HG03442 (cell line): ENCODE measurements around the gene DMD.
"Not testable (repeated sequence)": the region's sequence is repeated elsewhere in the genome, so short reads cannot be mapped to it uniquely, and the experiment has no call there.

ENCODE experiments used
- ATAC-seq: cut with Tn5 transposase; IDR thresholded peaks from one replicate; pipeline ENCODE4 v1.9.1; 2021; ENCODE audit warnings: mild to moderate bottlenecking, moderate library complexity; ENCODE audit not compliant: unreplicated experiment

Gene DMD

DNA sequence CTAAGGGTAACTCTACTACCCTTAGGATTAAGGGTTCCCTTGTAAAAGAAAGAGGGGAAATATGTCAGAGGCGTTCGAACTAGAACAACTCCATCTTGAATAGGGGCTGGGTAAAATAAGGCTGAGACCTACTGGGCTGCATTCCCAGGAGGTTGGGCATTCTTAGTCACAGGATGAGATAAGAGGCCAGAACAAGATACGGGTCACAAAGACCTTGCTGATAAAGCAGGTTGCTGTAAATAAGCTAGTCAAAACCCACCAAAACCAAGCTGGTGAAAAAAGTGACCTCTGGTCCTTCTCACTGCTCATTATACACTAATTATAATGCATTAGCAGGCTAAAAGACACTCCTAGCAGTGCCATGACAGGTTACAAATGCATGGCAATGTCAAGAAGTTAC lies 922.0 kb downstream of the DMD start:
- no peak for ATAC-seq

DNA sequence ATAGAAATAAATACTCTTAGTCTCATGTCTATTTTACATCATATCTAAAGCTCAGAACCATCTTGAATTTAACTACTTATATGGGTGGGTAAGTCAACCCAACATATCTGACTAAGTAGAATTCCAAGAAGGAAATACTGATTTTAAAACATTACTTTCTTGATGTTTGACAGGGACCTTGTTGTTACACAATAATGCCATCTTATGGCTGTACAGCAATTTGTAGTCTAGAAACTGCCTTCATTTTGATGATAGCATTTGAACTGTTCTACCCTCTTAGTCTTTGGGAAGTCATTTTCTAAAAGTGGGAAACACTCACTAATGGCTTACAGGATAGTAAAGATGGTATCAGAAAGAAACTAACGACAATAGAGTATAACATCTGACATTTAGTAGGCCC lies 929.5 kb downstream of the DMD start:
- no peak for ATAC-seq

DNA sequence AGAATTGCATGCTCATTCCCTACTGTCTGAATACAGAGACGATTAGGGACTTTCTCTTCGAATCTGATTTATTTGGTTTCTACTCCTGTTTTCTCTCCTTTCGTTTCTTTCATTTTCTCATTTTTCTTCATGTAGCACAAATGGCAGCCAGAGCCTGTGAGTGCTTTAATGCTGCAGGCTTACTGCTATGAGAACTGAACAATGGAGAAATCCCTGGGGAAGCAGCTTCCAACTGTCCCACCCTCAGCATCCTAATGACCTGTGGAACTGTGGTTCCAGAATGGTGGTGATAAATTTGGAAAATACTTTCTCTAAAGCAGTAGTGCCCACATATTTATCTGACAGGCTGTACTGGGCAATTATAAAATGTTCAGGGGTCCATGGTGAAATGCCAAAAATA lies 930.4 kb downstream of the DMD start:
- no peak for ATAC-seq

DNA sequence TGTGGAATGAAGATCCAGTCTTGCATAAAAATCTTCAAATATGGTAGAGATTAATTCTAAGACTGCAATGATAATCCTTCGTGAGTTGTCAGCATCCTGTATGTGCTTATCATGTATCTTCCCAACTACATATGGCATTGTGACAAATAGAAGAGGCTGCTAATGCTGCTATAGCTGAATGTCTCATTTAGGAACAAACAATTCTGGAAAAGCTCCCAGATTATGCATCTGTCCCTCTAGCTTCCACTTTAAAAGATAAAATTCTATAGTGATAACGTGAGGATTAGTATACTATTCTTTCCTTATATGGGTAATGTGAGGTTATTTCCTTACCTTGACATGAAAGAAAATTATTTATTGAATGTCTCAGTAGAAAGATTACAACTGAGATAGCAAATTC lies 930.9 kb downstream of the DMD start:
- ATAC-seq: no peak

DNA sequence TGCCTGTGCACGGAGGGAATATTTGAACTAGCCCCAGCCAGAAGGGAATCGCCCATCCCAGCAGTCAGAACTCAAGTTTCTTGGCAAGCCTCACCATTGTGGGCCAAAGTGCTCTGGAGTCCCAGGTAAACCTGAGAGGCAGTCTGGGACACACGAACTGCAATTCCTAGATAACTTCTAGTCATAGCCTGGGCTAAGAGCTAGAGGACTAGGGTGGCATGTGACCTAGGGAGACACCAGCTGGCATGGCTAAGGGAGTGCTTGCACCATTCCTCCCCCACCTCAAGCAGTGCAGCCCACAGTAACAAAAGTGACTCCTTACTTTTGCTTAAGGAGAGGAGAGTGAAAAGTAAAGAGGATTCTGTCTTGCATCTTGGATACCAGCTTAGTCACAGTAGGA lies 935.2 kb downstream of the DMD start:
- no peak for ATAC-seq

DNA sequence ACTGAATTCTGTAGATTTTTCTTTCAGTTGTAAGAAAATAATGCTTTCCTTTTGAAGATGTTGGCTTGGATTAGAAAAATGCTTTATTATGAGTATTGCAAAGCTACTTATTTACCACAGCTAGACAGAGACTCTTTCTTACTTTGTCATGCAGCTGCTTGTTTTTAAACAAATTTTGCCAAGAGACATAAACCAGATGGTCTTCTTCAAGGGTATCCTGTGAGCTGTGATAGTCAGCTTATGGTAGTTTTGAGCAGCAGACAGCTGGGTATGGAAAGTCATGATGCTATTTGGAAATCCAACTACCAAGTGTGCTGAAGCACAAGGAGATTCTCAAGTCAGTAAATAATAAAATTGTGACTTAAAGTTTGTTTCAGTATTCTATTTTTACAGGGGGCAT lies 941.5 kb downstream of the DMD start:
- no peak for ATAC-seq

DNA sequence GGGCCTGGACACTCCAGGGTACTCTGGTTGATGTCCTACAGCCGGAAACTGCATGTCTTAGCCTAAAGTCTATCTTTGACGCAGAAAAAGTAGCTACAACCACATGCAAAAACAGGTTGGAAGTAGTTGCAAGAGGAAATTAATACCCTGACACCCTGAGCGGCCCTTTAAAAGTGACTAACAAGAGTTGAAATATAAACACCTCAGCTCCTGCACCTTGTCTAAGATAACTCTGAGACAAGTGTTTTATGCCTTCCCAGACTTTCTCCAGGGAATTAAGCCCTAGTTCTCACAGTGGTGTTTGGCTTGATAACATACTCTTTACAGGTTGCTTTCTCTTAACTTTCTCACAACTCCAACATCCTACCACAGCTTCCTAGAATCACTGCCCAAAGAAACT lies 943.1 kb downstream of the DMD start:
- no peak for ATAC-seq

DNA sequence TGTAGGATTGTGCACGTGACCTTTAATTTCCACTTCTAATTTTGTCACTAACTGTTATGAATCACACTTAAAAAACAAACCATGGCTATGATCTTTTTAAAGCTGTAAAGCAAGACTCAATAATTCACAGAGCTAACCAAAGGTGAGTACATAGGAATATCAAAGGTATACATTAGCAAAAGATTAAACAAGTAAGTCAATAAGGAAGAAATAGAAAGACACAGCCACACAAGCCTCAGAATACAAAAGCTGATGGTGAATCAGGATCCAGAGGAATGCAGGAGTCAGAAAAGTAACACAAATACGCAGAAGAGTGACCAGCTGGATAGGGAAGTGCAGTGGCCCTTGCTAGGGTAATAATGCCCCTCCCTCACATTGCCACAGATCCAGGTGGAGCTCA lies 943.6 kb downstream of the DMD start:
- ATAC-seq: no peak

DNA sequence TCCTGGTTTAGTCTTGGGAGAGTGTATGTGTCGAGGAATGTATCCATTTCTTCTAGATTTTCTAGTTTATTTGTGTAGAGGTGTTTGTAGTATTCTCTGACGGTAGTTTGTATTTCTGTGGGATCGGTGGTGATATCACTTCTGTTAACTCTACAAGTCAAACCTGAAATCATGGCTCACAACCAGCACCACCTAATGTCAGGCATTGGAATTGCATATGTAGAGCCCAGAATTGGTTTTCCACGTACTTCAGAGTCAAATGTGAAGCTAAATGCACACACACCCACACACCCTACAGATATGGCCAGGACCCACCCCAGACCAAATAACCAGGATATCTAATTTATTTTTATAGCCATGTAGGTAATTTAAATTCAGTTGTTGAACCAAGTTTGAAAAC lies 964.7 kb downstream of the DMD start:
- ATAC-seq: not testable (repeated sequence)

DNA sequence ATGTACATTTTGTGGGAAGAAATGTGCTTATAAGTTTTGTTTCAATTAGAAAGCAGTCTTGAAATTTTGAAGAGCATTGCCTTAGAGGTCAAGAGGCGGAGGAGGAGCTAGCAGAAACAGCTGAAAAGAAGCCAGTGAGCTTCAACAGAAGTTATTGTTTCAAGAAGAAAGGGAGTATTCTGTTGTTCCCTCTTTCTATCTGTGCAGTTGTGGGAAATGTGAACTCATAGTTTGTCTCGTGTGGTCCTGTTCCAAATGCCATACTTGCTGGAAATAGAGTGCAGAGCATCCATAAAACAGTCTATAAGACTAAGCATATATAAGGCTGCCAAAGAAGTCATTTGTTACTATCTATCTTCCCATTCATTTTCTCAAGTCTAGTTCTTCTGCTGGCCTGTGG lies 1015.7 kb downstream of the DMD start:
- ATAC-seq: no peak

DNA sequence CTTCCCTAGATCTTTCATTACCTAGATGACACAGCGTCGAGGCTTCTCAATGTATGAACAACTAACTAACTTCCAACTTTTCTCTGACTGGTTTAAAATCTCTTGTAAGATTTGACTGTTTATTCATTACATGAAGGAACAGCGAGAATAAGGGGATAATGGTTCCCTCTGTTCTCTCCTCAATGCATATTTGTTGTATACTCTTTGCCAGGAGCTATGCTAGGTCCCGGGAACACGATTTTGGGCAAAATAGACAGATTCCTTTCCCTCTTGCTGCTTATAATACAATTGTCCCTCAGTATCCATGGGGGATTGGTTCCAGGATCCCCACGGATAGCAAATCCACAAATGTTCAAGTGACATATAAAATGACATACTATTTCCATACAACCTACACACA lies 1020.0 kb downstream of the DMD start:
- no peak for ATAC-seq

DNA sequence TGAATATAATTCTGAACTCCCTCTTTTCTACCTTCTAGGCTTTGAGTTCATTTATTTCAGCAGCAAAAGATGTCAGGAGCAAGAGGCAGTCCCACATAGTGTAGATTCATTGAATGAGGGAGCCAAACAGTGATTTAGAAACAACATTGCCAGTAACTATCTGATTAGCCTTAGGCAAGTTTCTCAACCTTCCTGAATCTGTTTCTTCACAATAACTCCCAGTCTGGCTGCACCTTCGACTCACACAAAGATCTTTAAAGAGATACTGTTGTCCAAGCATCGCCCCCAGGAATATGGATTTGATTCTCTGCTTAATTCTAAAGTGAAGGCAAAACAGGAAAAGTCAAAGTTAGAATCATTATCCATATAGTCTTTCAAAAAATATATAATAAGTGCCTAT lies 1026.2 kb downstream of the DMD start:
- no peak for ATAC-seq

DNA sequence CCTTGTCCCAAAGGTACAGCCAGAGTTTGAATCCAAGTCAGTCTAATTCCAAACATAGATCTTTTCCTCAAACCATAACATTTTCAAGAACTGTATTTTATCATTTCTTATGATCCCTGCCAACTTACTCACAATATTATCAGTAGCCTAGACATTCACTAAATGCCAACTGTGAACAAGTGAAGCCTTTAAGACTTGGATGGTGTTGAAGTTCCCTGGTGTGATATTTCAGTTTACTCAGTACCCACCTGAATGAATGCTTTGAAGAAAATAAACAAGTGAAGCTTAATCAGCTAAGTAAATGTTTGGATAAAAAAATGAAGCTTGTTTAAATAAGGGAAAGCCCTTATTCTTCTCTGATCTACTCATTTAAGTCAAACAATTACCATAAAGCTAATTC lies 1028.3 kb downstream of the DMD start:
- ATAC-seq: no peak

DNA sequence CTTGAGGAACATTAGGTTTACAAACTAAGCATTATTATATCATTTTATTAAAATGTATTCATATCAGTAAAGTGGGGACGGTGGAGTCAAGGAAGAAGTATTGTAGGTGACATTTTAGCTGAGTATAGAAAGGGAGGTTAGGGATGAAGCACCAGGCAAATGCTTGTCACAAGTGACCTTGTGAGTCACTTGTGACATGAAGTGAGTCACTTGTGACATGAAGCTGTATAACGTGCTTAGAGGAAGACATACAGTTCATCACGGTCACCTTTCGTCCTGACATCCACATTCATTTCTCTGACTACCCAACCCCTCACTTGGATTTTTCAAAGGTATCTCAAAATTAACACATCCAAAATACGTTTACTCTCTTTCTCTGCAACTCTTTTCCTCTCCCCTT lies 1034.8 kb downstream of the DMD start:
- no peak for ATAC-seq

DNA sequence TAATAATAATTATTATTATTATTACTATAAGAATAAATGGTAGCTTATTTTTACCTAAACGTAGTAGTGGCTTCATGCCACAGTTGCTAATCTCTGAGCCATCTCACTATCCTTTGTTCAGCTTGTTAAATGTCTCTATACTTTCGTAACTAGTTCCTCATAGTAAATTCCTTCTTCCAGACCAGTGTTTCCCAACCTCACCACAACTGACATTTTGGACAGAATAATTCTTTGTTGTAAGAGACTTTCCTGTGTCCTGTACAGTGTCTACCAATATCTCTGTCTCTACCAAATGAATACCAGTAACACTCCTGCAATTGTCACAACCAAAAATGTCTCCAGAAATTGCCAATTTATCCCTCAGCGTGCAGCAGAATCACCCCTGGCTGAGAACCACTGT lies 1040.9 kb downstream of the DMD start:
- no peak for ATAC-seq

DNA sequence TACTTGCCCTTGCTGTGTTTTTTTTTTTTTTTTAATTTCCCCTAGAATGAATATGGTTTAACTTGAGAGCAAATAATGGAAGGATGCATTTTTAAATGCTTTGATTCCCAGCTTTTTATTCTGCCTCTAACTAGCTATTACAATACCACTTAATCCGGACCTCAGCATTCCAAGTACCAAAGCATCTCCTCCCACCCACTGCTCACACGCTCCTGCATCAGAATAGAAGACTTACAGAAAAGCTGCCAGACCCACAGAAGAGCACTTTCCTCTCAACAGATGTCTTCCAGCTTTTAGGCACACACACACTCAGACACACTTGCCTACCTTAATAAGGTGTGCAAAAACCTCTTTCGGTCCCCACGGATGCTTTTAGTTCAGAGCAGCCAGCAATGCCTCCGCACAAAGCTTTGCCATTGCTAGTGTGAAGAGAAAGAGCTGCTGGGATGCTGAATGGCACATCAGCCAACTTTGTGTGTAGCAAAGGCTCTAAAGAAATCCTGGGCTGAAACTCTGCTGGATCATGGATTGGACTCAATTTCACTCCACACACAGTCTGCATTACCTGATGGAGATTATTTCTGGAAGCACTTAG lies 1056.2 kb downstream of the DMD start:
- no peak for ATAC-seq

DNA sequence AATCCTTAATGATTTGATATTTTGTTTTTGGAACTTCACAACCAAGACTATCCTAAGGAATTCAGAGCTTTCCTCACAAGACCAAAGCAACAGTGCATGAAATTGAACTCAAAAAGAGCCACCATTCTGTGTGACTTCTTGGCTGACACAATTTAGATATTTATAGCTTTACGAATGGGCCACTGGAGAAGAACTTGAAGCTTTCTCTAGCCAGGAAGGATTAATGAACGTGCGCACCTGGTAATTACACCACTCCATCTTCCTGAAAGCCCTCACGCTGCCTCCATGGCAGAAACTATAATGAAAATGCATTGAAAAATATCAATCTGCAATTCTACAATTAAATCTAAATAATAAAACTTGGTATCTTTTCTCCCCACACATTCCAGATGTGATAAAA lies 1057.8 kb downstream of the DMD start:
- no peak for ATAC-seq

DNA sequence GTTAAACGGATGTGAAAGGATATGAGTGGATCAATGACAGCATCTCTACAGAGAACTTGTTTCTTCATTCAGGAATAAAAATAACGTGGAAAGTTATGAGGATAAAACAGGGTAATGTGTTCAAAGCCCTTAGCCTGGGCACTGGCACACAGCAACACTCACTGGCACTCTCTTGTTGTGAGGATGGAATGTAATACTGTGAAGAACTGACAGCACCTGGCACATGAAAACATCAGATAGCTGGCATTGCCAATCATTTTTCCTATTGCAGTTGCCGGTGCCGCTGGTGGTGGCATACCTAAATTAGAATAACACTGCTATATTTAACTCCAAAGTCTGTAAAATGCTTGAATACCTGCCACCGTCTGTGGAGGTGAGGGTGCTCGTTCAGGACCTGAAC lies 1061.2 kb downstream of the DMD start:
- no peak for ATAC-seq

DNA sequence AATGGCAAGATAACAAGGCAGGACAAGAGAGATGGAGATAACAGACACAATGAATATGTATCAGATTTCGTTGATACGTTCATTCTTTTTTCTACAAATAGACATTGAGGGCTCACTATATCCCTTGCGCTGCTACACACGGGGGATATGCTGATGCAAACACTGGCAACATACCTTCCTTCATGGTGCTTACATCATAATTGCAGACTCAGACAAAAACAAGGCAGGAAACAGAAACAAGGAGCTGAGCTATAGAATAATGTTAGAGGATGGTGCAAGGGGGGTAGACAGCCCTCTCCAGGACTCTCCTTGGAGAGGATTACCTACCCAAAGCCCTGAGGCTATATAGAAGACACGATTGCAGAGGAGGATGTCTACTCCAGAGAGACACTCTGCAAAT lies 1069.5 kb downstream of the DMD start:
- ATAC-seq: no peak

DNA sequence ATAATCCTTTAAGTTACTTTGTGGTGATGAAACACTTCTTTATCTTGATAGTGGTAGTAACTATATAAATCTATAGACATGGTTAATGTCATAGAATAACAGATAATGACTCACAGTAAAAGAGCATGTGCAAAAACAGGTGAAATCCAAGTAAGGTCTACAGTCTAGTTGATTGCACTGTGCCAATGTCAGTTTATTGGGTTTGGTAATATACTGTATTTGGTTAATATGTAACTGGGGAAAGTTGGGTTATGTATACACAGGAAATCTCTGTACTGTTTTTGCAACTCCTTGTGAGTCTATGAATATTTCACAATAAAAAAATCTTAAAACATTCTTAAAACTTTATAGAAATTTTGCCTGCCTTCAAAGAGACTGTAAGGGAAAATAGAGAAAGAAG lies 1071.9 kb downstream of the DMD start:
- no peak for ATAC-seq

DNA sequence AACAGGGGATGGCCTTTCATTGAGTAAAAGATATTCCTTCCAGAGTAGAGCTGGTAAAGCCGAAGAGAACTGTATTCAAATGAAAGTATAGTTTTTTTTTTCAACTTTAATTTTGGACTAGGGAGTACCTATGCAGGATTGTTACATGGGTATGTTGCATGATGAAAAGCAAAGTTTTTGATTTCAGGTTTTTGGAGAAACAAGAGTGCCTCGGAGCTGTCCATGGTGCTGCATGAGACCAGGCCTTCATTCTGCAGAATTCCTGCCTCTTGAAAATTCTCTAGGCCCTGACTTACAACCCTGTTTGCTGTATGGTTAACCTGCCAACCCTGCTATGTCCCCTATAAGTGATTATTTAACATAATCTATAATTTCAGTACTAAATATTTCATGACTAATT lies 1073.8 kb downstream of the DMD start:
- ATAC-seq: no peak

DNA sequence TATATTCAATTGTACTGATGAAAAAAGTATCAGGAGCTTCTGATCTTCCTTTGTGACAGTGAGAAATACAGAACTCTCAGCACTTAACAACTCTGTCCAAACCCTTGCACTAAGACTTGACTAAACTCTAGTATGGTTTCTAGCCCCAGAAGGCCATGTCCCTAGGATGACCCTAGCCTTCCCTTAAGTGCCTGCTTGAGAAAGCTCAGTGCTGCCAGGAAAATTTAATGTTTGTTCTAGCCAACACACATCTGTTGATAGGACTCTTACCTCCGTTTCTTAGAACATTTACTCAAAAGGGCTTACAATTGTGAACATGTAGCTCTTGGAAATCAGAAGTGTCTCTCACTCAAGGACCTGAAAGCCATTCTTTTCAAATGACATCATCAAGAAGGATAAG lies 1084.4 kb downstream of the DMD start:
- no peak for ATAC-seq

DNA sequence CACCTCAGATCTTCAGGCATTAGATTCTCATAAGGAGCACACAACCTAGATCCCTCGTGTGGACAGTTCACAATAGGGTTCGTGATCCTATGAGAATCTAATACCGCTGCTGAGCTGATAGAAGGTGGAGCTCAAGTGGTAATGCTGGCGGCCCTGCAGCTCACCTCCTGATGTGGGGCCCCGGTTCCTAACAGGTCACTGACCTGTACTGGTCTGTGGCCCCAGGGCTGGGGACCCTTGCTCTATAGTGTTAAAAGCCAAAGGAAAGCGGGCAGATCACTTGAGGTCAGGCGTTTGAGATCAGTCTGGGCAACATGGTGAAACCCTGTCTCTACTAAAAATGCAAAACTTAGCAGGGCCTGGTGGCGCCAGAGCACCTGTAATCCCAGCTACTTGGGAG lies 1092.5 kb downstream of the DMD start:
- ATAC-seq: no peak

DNA sequence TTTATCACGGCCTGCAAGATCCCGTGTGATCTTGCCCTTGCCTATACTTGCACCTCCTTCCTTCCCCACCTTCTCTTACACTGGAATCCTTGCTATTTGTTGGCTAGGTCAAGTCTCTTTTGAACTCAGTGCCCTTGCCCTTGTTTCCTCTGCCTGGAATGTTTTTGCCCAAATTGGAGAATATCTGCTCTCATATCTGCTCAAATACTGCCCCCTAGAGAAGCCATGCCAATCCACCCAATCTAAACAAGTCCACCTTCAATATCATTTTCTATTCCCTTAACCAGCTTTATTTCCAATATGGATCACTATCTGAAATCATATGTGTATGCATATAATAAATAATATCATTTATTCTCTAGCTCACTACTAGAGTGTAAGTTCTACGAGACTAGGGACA lies 1095.3 kb downstream of the DMD start:
- no peak for ATAC-seq
